Stimulated activated naive CD4-positive, alpha-beta T cell treated with Interleukin-2 at 50 U/mL for 16 hours (primary cell): ENCODE data around the gene FAM131A.

Experiments
- DNase-seq: peaks from one replicate; lab custom pipeline; 2025; lab: John Stamatoyannopoulos, UW

The FAM131A gene

DNA sequence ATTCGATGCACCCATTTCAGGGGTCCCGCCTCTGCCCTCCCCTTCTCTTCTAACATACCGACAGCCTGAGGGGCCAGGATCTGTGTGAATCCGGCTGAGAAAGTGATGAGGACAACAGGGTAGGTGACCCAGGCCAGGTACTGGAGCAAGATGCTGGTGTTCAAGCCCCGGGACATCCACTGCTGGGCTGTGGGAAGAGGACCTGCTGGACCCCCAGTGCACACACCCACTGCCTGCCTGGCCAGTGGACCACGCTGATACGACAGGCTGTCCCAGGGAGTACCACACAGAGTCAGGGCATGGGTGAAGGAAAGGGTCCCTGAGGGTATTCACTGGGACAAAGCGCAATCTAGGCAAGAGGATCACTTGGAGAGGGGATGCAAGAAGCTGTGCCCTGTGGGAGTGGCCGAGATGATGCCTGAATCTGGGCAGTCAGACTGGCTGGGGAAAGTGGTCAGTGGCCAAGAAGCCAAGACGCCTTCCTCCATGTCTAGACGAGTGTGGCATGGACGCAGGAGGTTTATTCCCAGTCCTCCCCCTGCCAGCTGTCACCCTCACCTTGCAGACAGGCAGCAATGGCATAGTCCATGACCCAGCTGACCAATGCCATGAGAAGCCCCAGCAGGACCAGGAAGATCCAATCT, 20.8 kb downstream of the FAM131A start:
- DNase-seq = no peak

DNA sequence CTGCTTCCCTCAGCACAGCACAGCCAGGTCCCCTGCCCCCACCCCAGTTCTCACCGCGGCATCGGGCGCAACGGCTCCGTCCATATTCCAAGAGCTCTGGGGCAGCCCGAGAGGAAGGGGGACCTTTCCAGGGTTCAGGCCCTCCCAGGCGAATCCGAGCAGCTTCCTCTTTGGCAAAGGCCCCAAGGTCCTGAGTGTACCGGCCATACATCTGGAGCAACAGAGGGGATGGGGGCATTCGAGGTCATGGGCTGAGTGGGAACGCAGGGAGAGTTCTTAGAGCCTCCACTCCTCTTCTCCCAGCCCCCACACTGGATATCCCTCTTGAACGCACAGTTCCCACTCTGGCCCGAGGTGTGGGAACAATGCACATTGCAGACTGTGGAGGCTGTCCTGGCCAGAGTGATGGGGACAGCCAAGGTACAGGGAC, 21.5 kb downstream of the FAM131A start:
- DNase-seq = no peak

DNA sequence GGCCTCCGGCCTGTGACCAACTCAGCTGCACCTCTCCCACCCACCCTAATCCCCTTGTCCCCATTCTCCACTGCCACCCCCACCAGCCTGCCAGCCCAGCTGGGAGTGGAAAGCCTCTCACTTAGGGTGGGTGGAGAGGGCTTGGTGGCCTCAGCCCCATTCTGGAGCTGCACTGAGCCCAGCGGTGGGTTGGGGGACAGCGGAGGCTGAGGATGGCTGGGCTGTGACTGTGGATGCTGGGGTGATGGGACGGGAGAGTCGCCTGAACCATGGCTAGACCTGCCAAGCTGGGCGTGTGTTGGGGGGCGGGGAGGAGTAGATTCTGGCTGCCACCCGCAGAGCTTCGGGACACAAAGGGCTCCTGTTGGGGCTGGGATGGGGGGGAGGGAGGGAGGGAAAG, 22.2 kb downstream of the FAM131A start:
- no peak for DNase-seq

DNA sequence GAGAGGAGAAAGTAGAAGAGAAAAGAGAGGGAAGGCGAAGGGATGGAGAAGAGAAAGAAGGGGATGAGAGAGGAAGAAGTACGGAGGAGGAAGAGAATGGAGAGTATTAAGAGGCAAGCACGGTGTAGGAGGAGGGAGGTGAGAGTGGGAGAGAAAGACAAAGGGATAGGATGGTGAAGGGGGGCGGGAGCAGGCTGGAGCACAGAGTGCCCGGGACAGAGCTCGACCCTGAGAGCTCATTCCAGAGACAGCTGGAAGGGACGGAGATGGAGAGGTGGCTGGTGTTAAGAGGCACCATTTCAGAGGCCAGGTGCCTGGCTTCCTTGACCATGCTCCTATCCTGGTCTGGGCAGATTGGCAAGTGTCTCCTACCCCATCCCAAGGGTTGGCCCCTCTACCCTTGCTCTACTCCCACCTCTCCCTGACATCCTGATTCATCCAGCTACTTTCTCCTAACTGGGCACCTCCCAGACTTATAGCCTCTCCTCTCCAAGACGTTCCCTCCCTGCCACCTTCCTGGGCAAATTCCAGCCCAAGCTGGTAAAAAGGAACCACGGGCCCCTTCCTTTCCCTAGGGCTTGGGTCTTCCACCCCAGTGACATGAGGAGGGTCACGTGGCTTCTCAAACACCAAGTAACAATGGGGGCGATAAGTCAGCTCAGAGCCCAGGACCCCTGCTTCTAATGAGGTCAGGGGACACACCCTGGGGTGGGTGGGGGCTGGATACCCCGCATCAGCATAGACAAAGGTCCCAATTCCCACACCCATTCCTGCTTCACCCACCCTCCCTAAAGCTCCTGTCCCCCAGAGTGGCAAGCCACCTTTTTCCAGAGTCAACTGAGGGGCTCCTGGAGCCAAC, 22.9 kb downstream of the FAM131A start:
- no peak for DNase-seq

DNA sequence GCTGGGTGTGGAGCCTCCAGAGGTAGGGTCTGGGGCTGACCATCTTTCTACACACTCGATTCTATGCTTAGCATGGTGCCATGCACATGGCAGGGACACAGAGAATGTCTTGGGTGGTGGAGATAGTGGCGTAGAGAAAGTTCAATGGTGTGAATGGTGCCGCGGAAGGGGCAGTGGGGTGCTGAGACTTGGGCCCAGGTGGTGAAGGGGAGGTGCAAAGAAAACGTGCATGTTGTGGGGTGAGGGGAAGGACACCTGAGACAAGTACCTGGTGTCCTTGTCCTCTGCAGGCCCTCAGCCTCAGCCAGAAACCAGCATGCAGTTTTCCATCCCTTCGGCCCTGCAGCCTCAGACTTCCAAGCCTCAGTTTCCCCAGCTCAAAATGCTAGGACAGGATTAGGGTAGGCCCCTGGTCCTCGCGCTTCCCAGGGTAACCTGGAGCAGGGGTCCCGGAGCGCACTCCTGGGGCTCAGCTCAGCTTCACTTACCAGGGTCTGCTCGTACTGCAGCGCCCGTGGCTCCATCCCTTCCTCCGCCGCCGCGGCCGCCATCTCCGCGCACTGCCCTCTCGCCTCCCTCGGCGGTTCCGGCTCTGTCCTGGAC, 23.6 kb downstream of the FAM131A start:
- no peak for DNase-seq

DNA sequence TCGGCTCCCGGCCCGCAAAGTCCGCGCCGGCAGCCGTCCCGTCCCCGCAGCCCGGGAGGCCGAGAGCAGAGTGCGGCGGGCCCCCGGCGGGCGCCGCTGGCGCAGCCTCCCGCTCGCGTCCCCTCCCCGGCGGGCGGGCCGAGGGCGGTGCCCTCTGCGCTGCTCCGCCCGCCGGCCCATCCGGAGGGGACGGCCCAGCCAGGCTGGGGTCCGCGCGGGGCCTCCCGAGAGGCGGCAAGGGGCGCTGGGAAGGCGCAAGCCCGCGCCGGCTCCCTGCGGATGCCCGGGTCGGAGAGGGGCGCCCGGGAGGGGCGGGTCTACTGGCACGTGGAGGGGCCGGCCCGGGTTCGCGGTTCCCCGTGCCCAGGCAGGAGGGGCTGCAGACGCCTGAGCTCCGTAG, 24.1 kb downstream of the FAM131A start, which contains the start of the genes CLCN2 and POLR2H:
CLCN2 (minus strand) TSS at position 74 of the 400 bp plus-strand sequence. CDS start 126 bp downstream, outside the sequence.
POLR2H (plus strand) TSS at position 179 of the 400 bp plus-strand sequence. CDS start 1,783 bp downstream, outside the sequence.
- peak; percentile 26 for DNase-seq

DNA sequence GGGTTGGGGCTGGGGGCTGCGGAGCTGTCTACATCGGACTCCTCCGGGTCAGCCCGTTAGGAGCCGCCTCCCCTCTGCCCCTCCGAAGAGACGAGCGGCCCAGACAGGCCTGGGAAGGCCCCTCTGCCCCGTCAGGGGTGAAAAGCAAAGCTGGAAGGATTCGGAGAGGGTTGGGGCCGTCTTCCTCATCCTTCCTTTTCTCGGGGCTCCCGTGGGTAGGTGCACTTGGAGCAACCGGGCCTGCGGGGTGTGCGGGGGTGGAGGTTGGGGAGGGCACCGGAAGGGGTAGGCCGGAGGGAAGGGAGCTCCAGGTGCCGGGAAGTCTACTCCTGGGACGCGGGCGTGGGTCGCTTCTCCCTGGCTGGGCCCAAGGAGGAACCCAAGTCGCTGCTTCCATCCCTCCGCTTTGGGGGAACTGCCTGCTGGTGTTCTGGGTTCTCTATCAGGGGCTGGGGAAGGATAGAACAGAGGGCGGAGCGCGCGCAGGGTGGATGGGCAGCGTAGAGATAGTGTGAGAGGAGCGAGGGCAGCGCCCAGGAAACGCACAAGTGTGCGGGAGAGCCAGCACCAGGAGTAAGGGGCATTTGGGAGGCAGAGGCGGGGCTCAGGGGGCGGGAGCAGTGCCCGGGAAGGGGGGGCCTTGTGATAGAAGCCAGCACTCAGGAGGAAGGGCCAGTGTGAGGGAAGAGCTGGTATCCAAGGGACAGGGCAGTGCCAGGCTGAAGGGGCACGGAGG, 24.7 kb downstream of the FAM131A start:
- DNase-seq = peak; percentile 42

DNA sequence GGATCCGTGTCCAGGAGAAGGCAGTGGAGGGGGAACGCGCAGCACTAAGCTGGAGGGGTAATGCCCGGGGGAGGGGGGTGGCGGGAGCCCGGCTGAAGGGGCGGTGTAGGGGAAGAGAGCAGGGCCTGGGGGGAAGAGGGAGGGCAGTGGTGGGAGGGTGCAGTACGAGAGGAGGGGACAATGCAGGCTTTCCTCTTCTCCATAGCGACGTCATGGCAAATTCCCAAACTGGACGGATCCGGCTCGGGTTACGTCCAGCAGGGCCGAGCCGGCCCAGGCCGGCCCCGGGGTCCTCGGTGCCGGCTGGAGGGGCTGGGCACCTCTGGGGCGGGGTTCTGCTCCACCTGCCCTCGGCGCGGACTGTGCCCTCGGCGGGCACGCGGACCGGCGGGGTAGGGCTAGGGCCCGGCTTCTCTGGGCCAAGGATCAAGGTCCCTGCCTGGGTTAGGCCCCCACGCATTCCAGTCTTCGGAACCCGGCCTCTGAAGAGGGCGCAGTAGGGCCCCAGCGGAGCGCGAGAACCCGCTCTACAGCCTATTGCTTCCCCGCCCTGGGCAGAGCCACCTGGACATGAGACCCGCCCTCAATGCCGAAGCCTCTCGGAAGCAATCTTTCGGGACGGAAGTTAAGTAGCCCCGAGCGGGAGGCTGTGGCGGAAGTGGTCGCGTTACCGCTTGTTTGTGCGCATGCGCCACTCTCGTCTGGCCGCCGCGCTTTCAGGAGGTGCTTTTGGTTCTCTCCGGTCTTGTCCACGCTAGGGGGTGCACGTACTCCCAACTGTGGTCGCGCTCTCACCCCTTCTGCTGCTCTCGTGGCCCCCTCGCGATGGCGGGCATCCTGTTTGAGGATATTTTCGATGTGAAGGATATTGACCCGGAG, 25.5 kb downstream of the FAM131A start:
- peak; percentile 94 for DNase-seq

DNA sequence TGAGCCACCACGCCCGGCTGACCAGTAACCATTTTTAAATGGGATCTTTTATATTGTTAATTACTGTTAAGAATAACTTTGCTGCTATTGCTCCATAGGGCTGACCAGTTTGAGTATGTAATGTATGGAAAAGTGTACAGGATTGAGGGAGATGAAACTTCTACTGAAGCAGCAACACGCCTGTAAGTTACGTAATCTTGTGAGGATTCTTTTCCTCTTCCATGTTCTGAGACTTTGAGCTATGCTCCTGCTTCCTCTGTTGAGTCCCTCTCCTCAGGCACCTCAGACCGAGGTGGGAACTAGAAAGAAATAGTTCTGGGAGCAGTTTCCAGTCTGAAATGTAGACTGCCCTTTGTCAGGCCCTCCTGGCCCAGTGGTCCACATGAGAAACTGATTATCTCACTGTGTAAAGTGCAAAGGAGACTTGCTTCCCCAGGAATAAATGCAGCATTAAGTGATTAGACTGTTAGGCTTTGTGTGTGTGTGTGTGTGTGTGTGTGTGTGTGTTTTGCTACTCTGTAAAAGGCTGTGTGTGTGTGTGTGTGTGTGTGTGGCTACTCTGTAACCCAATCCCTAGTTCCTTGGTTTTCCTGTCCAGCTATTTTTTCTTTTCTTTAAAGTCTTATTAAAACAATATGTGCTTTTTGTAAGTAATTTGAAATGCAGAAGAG, 29.4 kb downstream of the FAM131A start:
- DNase-seq = no peak

DNA sequence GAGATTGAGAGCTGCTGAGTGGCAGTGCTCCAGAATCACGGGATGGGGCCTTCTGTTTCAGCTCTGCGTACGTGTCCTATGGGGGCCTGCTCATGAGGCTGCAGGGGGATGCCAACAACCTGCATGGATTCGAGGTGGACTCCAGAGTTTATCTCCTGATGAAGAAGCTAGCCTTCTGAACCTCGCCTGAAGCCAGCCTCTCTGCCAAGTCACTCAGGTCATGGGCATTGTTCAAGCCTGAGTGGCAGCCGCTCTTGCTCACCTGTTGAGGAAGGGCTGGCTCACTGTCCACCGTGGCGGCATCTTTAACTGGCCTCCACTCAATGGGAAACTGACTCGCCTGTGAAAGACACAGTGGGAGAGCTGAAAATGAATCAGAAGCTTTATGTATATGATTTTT, 30.7 kb downstream of the FAM131A start:
- DNase-seq = no peak

DNA sequence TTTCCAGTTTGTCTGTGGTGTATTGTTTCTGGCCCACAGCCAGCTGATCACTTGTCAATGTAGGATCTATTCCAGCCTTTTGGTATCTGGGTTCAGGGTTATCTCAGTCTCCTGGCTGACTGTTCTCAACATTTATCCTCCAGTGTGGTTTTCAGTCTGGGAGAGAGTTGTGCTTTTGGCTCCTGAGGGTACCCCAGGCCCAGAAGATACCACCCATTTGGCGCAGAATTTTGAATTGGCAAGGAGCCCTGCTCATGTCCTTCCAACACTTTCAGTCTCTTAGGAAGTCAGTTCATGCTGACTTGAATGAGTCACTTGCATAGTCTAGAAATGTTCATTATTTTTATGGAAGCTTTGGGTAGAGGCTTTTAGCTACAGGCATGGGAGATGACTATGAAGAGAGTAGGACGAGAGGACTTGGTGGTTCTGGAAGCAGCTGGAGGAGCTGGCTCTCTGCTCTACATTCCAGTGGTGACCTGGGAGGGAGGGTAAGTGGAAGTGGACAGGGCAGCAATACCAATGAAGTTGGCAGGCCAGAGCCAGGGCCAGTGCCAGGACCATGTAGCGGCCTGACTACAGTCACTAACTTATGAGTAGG, 31.3 kb downstream of the FAM131A start:
- DNase-seq = no peak

DNA sequence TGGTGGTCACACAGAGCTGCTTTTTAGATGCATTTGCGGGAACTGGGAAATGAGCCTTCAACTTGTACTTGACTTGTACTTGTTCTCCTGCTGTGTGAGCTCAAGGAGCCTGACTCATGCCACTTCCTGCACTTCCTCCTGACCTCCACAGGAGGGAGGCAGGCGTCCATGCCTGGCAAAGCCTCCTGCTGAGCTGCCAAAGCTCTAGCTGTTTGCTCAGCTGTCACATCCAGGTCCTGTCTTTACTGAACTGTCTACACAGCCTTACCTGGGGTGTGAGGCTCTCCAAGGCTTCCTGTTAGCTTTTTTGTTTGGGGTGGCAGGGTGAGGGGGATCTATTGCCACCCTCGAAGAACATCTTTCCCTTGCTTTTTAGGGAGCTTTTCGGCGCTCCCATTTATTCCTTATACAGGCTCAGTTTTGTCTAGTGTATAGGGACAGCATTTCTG, 34.2 kb downstream of the FAM131A start:
- peak; percentile 27 for DNase-seq

DNA sequence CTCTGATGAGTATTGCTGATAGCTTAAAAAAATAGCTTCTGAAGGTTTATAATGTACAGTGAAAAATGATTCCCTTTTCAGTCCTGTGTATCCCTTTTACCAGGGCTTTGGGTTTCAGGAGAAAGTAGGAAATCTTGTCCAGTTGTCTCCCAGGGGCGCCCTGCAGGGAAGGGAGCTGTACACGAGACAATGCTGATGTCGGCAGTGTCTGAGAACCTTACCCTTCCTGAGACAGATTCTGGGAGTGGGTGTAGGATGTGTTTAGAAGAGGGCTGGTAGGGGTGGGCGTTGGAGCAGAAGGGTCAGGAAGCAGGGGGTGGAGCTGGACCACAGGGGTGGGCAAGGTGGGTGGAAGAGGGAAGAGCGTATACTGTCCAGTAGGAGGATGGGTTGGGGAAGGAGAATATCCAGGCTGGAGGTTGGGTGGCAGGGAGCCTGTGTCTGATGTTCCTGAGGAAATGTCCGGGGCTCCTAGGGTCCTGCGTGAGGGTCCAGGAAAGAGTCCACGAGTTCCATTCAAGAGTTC, 35.0 kb downstream of the FAM131A start:
- DNase-seq = no peak

DNA sequence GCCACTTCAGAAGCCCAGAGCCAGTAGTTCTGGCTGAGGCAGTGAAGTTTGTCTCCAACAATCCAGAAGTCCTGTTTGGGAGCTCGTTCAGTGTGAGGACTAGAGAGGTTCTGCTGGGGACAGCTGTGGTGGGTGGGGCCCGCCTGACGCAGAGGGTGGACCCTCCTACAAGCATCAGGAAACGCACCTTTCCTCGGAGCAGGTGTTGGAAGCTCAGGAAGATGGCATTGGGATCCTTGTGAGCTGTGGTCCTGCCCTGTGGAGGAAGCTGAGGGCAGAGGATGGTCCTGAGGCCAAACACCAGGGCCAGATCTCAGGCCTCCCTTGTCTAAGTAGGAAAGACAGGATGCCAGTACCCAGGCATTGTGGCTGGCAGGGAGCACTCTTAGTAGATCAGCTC, 35.5 kb downstream of the FAM131A start:
- DNase-seq = no peak

DNA sequence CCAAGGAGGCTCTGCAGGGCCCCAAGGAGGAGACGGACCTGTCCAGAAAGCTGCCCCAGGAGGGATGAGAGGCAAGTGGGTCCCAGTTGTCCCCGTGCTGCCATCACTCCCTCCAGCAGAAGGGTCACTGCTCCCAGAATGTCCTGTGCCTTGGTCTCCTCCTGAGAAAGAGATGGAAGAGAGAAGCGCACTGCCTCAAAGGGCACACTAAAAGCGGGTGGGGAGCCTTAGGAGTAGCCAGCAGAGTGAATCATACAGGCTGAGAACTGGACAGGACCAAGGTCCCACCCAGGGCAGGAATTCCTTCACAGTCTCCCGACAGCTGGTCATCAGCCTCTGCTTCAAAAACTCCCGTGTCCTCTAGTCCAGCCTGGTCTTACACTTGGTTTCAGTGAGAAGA, 36.0 kb downstream of the FAM131A start:
- no peak for DNase-seq

DNA sequence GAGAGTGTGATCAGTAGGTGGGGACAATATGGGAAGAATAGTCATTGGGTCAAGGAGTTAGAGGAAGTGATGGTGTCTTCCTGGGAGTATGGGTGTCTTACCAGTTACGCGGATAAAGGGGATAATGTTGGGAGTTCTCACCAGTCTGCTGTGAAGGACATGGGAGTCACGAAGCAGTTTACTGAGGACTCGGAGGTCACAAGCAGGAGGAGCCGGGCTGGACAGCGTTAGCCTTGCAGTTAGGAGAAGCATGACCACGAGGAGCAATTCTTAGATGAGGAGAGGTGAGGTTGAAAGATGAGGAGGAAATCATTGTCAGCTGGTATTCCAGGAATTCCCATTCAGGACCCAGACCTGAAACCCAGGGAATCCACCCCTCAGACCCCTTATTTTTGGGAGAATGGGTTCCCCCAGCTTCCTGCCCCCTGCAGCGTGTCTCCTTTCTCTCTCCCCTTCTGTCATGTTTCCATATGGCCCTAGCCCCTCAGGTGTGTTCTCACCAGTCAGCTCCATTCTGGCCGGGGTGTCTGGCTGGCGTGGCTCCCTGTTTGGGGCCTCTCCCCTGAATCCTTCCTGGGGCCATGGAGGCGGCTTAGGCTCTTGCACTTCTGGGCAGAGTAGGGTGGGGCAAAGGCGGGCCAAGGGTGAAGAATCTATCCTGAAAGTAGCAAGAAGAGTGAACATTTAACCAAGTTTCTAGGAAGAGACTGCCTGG, 38.5 kb downstream of the FAM131A start:
- no peak for DNase-seq

DNA sequence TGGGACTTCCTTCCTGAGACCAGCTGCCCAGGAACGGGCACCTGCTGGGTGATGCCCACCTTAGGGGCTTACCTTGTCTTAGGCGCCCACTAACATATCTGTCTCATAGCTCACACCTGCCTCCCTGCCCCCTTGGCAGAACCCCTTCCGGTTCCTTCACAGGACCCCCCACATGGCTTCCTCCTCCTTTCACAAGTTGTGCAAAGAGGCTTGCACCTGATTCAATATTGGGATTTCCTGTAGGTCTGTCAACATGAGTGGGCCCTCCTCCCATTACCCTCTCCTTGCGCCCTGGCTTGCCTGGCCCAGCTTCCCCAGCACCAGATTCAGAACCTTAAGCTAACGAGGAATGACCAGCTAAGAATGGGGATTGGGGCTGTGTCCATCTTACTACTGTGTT, 40.0 kb downstream of the FAM131A start:
- no peak for DNase-seq

DNA sequence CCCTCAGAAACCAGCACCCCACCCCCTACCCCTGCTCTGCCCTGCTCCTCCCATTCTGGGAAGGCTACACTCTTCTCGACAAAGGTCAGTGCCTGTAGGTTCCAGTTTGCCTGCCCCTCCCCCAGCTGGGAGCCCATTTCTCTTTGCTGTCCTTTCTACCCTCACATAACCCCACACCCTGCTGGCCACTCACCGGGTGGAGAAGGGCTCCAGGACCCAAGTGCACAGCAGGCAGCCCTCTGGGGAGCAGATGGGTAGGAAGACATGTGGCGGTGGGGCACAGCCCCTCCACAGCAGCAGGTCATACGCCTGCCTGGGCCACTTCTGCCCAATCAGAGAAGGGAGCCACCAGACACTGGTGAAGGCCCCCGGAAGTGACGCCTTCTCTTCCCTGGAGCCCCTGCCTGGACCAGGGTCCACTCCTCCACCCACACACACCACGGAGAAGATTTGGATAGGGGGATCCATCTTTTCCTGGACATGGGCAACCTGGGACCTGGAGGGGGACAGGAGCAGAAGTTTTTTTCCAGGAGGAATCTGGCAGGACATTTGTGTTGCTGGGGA, 40.6 kb downstream of the FAM131A start, which contains the start of gene THPO:
THPO (minus strand) TSS at position 326 of the 564 bp plus-strand sequence. CDS start 1,948 bp downstream, outside the sequence.
- DNase-seq = no peak
